ENCODE data around the gene OPN5. TPM values are rescaled to one million over a fixed set of nuclear protein-coding genes. Genes with fewer than 3 reads are reported as not detected.

Gene OPN5
- total RNA-seq, 2 donors from 2014 or later = not detected

- TF ChIP-seq CTCF (IDR thresholded peaks at IDR 0.05) = no peak
- no peaks in the 10 kb centered on the region for H3K9me3 ChIP-seq
- no peaks in the 10 kb centered on the region for H3K27me3 ChIP-seq (replicated peaks; ENCODE audit: insufficient read depth)
- no peak for ATAC-seq (ENCODE audit: insufficient number of reproducible peaks, low FRiP score, low read depth)
- DNase-seq (ENCODE audit: low spot score) = no peak
- no peak overlapping the region for H3K4me3 ChIP-seq
- no peaks in the 10 kb centered on the region for H3K36me3 ChIP-seq
- H3K4me1 ChIP-seq (ENCODE audit: control insufficient read depth in 1 of 2, low read depth in 2 of 2) = no peaks in the 10 kb centered on the region
- H3K27ac ChIP-seq = no peak overlapping the region
Observed at GRCh38 chr6:47788498-47788884, 6.7 kb downstream of the OPN5 start.

- H3K4me1 ChIP-seq (ENCODE audit: control insufficient read depth in 1 of 2, low read depth in 2 of 2) = no peaks in the 10 kb centered on the region
- DNase-seq (ENCODE audit: low spot score) (no peak), ATAC-seq (ENCODE audit: insufficient number of reproducible peaks, low FRiP score, low read depth) (no peak)
- H3K9me3 ChIP-seq = no peaks in the 10 kb centered on the region
- no peak overlapping the region for H3K4me3 ChIP-seq
- TF ChIP-seq CTCF (IDR thresholded peaks at IDR 0.05) = no peak
- no peaks in the 10 kb centered on the region for H3K36me3 ChIP-seq
- no peak overlapping the region for H3K27ac ChIP-seq
- H3K27me3 ChIP-seq (replicated peaks; ENCODE audit: insufficient read depth) = no peaks in the 10 kb centered on the region
Observed at GRCh38 chr6:47789553-47789952, 7.7 kb downstream of the OPN5 start.

- Histone ChIP-seq H3K4me3 (no peak overlapping the region), H3K36me3 (no peaks in the 10 kb centered on the region), H3K27me3 (replicated peaks; ENCODE audit: insufficient read depth) (no peaks in the 10 kb centered on the region), H3K4me1 (ENCODE audit: control insufficient read depth in 1 of 2, low read depth in 2 of 2) (no peaks in the 10 kb centered on the region), H3K9me3 (no peaks in the 10 kb centered on the region), H3K27ac (no peak overlapping the region)
- ATAC-seq (ENCODE audit: insufficient number of reproducible peaks, low FRiP score, low read depth) (no peak), DNase-seq (ENCODE audit: low spot score) (no peak)
- TF ChIP-seq CTCF (IDR thresholded peaks at IDR 0.05) = no peak
Observed at GRCh38 chr6:47792216-47792733, 10.4 kb downstream of the OPN5 start.

DNA sequence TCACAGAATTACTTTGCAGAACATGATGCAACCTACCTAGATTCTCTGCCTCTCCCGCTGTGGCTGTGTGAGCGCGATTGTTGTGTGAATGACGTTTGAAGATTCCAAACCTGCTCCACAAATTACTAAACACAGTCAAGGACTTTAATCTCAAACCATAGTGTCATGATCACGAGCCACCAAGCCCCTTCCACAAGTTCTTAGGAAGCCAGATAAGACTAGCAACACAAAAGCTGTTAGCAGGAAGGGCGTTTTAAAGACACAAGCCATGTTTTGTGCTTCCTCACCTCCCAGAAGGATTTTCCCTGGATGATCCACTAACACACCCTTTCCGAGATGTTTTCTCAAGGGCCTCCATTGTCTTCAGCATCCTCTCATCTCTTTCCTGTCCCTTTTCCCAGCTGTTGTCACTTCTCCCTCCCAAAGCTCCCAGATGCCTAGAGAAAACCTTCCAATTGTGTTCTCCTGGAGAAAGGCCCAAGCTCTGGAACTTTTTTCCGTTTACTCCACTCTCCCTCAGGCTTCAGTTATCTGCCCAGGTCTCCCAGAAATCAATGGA lies 12.8 kb downstream of the OPN5 start:
- no peak for TF ChIP-seq CTCF (IDR thresholded peaks at IDR 0.05)
- H3K4me1 ChIP-seq (ENCODE audit: control insufficient read depth in 1 of 2, low read depth in 2 of 2) = no peaks in the 10 kb centered on the region
- H3K27ac ChIP-seq = no peak overlapping the region
- no peak overlapping the region for H3K4me3 ChIP-seq
- no peaks in the 10 kb centered on the region for H3K9me3 ChIP-seq
- no peaks in the 10 kb centered on the region for H3K36me3 ChIP-seq
- DNase-seq (ENCODE audit: low spot score) (no peak), ATAC-seq (ENCODE audit: insufficient number of reproducible peaks, low FRiP score, low read depth) (no peak)
- no peaks in the 10 kb centered on the region for H3K27me3 ChIP-seq (replicated peaks; ENCODE audit: insufficient read depth)

DNA sequence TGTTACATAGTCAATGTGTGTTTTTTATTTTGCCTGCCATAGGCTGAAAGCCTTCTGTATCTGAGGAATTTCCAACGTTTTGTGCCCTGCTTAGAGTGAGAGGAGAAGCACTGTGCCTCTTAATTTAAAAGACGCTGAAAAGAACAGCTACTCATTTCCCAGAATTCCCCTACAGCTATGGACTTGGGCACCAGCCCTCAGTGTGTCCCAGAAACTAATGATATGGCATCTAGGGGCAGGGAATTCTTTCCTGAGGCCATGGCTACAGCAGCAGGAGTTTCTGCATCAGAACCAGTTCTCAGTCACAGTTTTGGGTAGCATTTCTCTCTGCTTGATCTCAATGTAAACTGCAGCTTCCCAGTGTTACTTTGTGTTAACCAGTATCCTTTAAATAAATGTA lies 20.2 kb downstream of the OPN5 start:
- no peak overlapping the region for H3K27ac ChIP-seq
- no peak overlapping the region for H3K4me3 ChIP-seq
- DNase-seq (ENCODE audit: low spot score) (no peak), ATAC-seq (ENCODE audit: insufficient number of reproducible peaks, low FRiP score, low read depth) (no peak)
- H3K9me3 ChIP-seq = no peaks in the 10 kb centered on the region
- no peak for TF ChIP-seq CTCF (IDR thresholded peaks at IDR 0.05)
- H3K36me3 ChIP-seq = no peaks in the 10 kb centered on the region
- H3K4me1 ChIP-seq (ENCODE audit: control insufficient read depth in 1 of 2, low read depth in 2 of 2) = no peaks in the 10 kb centered on the region
- H3K27me3 ChIP-seq (replicated peaks; ENCODE audit: insufficient read depth) = no peaks in the 10 kb centered on the region

Data from thoracic aorta (tissue), 2 donors.